Measurements from ENCODE around the gene KRTAP22-2.

The KRTAP22-2 gene

GRCh38 chr21:30541764-30542163 lies 48.4 kb downstream of the KRTAP22-2 start, which contains the start of gene KRTAP19-6:
KRTAP19-6 (minus strand) TSS chr21:30541864; CDS start chr21:30541833, 31 bp downstream.
- H3K36me3 ChIP-seq (replicated peaks) = no peaks in the 10 kb centered on the region
- H3K4me1 ChIP-seq = no peaks in the 10 kb centered on the region
- no peak within 1 kb of the TSS for H3K4me3 ChIP-seq
- DNase-seq (ENCODE audit: low spot score in 2 of 2) = no peak
- no peaks in the 10 kb centered on the region for H3K27me3 ChIP-seq (ENCODE audit: low read depth)
- no peaks in the 10 kb centered on the region for H3K9me3 ChIP-seq
- in situ Hi-C loops (cut with MboI; ENCODE audit: low sequenced_read_pairs) = no loop called here

All from HAP-1 (cell line).